GM10248 (cell line): ENCODE data around the gene CCSAP.
A peak's percentile ranks its signal among the peaks of the same experiment; 100 is the strongest.

Experiments used
- CTCF ChIA-PET: fragments of 300-600 bp; sonication (Branson Sonifier 250); formaldehyde crosslinking; extraction: SDS; loops from one replicate; lab custom pipeline; 2021; ENCODE audit warnings: antibody characterized with exemption; lab: Yijun Ruan, JAX
- POLR2A ChIA-PET: fragments of 350-650 bp; sonication (Branson Sonifier 250); formaldehyde crosslinking; extraction: SDS; loops from one replicate; lab custom pipeline; 2020; ENCODE audit warnings: antibody characterized with exemption; lab: Yijun Ruan, JAX
- DNase-seq: peaks from one replicate; pipeline ENCODE4 v3.0.0; 2012; ENCODE audit errors: extremely low spot score
- CTCF ChIP-seq: IDR thresholded peaks from 2 replicates; pipeline ENCODE4 v1.5.1; 2012; ENCODE audit warnings: mild to moderate bottlenecking, low read depth; ENCODE audit errors: extremely low read depth, missing control alignments, control extremely low read depth

CCSAP gene

GRCh38 chr1:229275005-229275404 is 67.8 kb downstream of the CCSAP start:
- DNase-seq = no peak
- TF ChIP-seq CTCF = no peak
- CTCF ChIA-PET = interaction anchor here (1.1 to 2.0 kb wide), 2 partner anchors 16 to 206 kb away, joined by 3 to 6 read pairs; no protein-coding TSS in a partner anchor
- POLR2A ChIA-PET = no interaction called here

GRCh38 chr1:229273507-229274232 is 69.2 kb downstream of the CCSAP start:
- DNase-seq = no peak
- POLR2A ChIA-PET = no interaction called here
- TF ChIP-seq CTCF = no peak
- CTCF ChIA-PET = interaction anchor here (0.7 to 2.0 kb wide), 2 partner anchors 15 to 25 kb away, joined by 3 to 6 read pairs; no protein-coding TSS in a partner anchor

GRCh38 chr1:229272164-229273158 is 70.4 kb downstream of the CCSAP start:
- no peak for TF ChIP-seq CTCF
- no peak for DNase-seq
- POLR2A ChIA-PET = no interaction called here
- CTCF ChIA-PET = interaction anchor here (0.6 to 0.8 kb wide), 3 partner anchors 18 to 209 kb away, joined by 3 read pairs; no protein-coding TSS in a partner anchor

GRCh38 chr1:229271448-229272159 is 71.2 kb downstream of the CCSAP start:
- TF ChIP-seq CTCF = no peak
- ChIA-PET POLR2A (no interaction called here), CTCF (interaction anchor here (0.6 to 0.8 kb wide), 4 partner anchors 12 to 210 kb away, joined by 3 to 4 read pairs (median 3); no protein-coding TSS in a partner anchor)
- peak; percentile 52 for DNase-seq
